ENCODE data around the gene CHL1.

DNA sequence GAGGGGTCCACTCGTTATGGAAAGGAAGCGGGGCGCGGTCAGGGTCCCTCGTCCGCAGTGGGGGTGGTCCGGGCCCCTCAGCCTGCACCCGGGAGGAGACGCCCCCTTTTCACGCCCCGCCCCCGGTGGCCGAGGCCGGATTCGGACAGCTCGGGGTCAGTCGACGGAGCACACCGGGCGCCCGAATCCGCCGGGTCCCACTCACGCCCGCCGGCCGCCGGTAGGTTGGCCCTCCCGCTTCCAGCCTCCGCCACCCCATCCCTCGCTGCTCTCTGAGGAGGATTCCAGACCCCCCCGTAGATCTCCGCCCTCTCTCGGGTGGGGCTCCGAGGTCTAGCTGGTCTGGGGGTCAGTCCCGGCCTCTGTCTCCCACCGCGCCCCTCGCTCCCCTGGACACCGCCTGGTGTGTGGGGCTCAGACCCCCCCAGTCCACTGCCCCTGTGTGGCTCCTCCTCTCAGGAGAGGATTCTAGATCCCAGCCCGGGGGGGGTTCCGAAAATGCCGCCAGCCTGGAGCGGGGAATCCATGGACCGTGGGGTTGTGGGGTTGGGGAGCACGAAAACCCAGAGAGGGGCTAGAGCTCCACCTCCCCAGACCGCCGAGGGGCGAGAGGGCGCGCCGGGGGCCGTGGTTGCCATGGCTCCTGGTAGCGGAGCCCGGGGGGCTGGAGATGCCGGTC lies 725 bp downstream of the CHL1 start:
- TF ChIP-seq, protein P1, sequence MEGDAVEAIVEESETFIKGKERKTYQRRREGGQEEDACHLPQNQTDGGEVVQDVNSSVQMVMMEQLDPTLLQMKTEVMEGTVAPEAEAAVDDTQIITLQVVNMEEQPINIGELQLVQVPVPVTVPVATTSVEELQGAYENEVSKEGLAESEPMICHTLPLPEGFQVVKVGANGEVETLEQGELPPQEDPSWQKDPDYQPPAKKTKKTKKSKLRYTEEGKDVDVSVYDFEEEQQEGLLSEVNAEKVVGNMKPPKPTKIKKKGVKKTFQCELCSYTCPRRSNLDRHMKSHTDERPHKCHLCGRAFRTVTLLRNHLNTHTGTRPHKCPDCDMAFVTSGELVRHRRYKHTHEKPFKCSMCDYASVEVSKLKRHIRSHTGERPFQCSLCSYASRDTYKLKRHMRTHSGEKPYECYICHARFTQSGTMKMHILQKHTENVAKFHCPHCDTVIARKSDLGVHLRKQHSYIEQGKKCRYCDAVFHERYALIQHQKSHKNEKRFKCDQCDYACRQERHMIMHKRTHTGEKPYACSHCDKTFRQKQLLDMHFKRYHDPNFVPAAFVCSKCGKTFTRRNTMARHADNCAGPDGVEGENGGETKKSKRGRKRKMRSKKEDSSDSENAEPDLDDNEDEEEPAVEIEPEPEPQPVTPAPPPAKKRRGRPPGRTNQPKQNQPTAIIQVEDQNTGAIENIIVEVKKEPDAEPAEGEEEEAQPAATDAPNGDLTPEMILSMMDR (IDR thresholded peaks at IDR 0.05) = no peak
- no peak for TF ChIP-seq EZH2 (IDR thresholded peaks at IDR 0.05; ENCODE audit: borderline replicate concordance, insufficient read depth, low read depth, low read length, poor library complexity, severe bottlenecking)
